H1 (cell line): ENCODE results near the gene RTKN2. TPM values are rescaled to one million over a fixed set of nuclear protein-coding genes. Genes with fewer than 3 reads are reported as not detected.

ENCODE experiments used
- CTCF ChIA-PET: fragments of 300-600 bp; sonication (Branson Sonifier 250); formaldehyde crosslinking; loops from one replicate; lab custom pipeline; 2021; ENCODE audit not compliant: partially characterized antibody; lab: Charles Lee
- POLR2A ChIA-PET: fragments of 300-600 bp; sonication (Branson Sonifier 250); formaldehyde crosslinking; loops from one replicate; lab custom pipeline; 2021; ENCODE audit warnings: inconsistent platforms; ENCODE audit not compliant: partially characterized antibody; lab: Charles Lee
- DNase-seq, 2 experiments: peaks; one replicate each; pipeline versions ENCODE4 v3.0.0 to v3.0.0-alpha.2; 2010 to 2022; ENCODE audit warnings: low spot score in 2 of 2, low read depth in 1 of 2, mixed read lengths in 1 of 2
- FAIRE-seq: peaks from 2 replicates; lab custom pipeline; 2011; peaks lifted over from hg19 to GRCh38; lab: Jason Lieb, UNC
- H2AFZ ChIP-seq: 2 replicates; pipeline ENCODE4 v1.8.1; 2012; ENCODE audit warnings: low read length, inconsistent platforms
- H2AK5ac ChIP-seq: 2 replicates; pipeline ENCODE4 v1.6.1; 2013; ENCODE audit warnings: low read depth, low read length
- H2BK120ac ChIP-seq: replicated peaks from 2 replicates; pipeline ENCODE3; 2013; ENCODE audit warnings: low read depth, low read length, inconsistent platforms
- H2BK12ac ChIP-seq: 2 replicates; pipeline ENCODE4 v1.6.1; 2013; ENCODE audit warnings: low read depth, low read length
- H2BK15ac ChIP-seq: 2 replicates; pipeline ENCODE4 v1.6.1; 2013; ENCODE audit warnings: low read length
- H2BK20ac ChIP-seq: 2 replicates; pipeline ENCODE4 v1.6.1; 2013; ENCODE audit warnings: low read length
- H2BK5ac ChIP-seq: 2 replicates; pipeline ENCODE4 v1.6.1; 2013; ENCODE audit warnings: low read depth, low read length
- H3K14ac ChIP-seq: 2 replicates; pipeline ENCODE4 v1.6.1; 2013; ENCODE audit warnings: inconsistent platforms; ENCODE audit not compliant: insufficient read length
- H3K18ac ChIP-seq: 2 replicates; pipeline ENCODE4 v1.6.1; 2013; ENCODE audit warnings: low read length; ENCODE audit errors: extremely low read depth
- H3K23ac ChIP-seq: 2 replicates; pipeline ENCODE4 v1.6.1; 2013; ENCODE audit warnings: inconsistent platforms; ENCODE audit not compliant: insufficient read length
- H3K23me2 ChIP-seq: 2 replicates; pipeline ENCODE4 v1.6.1; 2013; ENCODE audit warnings: low read depth, low read length
- H3K27ac ChIP-seq: 2 replicates; pipeline ENCODE4 v1.6.1; 2011; ENCODE audit warnings: low read depth, low read length, inconsistent platforms
- H3K27me3 ChIP-seq, 4 experiments: replicated peaks in 1 of 4; 1 replicate in 1 of 4; 2 replicates in 3 of 4; pipeline versions ENCODE4 v1.6.1 to v1.8.1; 2011 to 2013; ENCODE audit warnings: low read length in 3 of 4, mild to moderate bottlenecking in 3 of 4, inconsistent platforms in 2 of 4, mixed read lengths in 2 of 4, moderate library complexity in 1 of 4; ENCODE audit not compliant: control insufficient read depth in 3 of 4, insufficient read depth in 3 of 4; ENCODE audit errors: extremely low read depth in 1 of 4
- H3K36me3 ChIP-seq, 4 experiments: 2 replicates each; pipeline versions ENCODE4 v1.6.1 to v1.8.1; 2011 to 2013; ENCODE audit warnings: mild to moderate bottlenecking in 4 of 4, low read length in 3 of 4, moderate library complexity in 2 of 4, control low read depth in 1 of 4, inconsistent platforms in 1 of 4; ENCODE audit not compliant: insufficient read depth in 4 of 4, control insufficient read depth in 2 of 4
- H3K4ac ChIP-seq: replicated peaks from 2 replicates; pipeline ENCODE3; 2013; ENCODE audit warnings: low read length, low read depth, mixed read lengths, inconsistent platforms; ENCODE audit not compliant: insufficient read length
- H3K4me1 ChIP-seq, 4 experiments: replicated peaks in 1 of 4; 1 replicate in 1 of 4; 2 replicates in 3 of 4; pipeline versions ENCODE4 v1.6.1 to v1.8.1; 2011 to 2013; ENCODE audit warnings: low read length in 3 of 4, inconsistent platforms in 2 of 4, mixed read lengths in 1 of 4; ENCODE audit not compliant: insufficient read depth in 4 of 4, control insufficient read depth in 3 of 4
- H3K4me2 ChIP-seq, 2 experiments: 2 replicates each; pipeline versions ENCODE4 v1.6.1 to v1.8.1; 2011 to 2013; ENCODE audit warnings: low read depth in 2 of 2, low read length in 2 of 2, control low read depth in 1 of 2, inconsistent platforms in 1 of 2, mild to moderate bottlenecking in 1 of 2; ENCODE audit not compliant: insufficient read depth in 1 of 2
- H3K4me3 ChIP-seq, 4 experiments: fragments of 200-600, 300-600 bp in 1 of 4; sonication (generic), shearing (Covaris generic), sonication (Bioruptor Twin) in 1 of 4; 2 replicates each; pipeline versions ENCODE4 v1.5.1 to v1.8.1; 2011 to 2016; ENCODE audit warnings: low read length in 4 of 4, low read depth in 3 of 4, control low read depth in 2 of 4, inconsistent platforms in 2 of 4, mild to moderate bottlenecking in 2 of 4, mixed read lengths in 1 of 4, moderate library complexity in 1 of 4; ENCODE audit not compliant: insufficient read depth in 2 of 4; ENCODE audit errors: extremely low read depth in 1 of 4
- H3K56ac ChIP-seq: replicated peaks from 2 replicates; pipeline ENCODE3; 2013; ENCODE audit warnings: low read depth, mild to moderate bottlenecking, mixed read lengths, low read length, inconsistent platforms; ENCODE audit not compliant: insufficient read length
- H3K79me1 ChIP-seq: 2 replicates; pipeline ENCODE4 v1.6.1; 2013; ENCODE audit warnings: low read depth, low read length, control low read depth
- H3K79me2 ChIP-seq, 2 experiments: 2 replicates each; pipeline versions ENCODE4 v1.6.1 to v1.8.1; 2012 to 2013; ENCODE audit warnings: low read length in 2 of 2, mild to moderate bottlenecking in 2 of 2, inconsistent platforms in 1 of 2; ENCODE audit not compliant: insufficient read depth in 2 of 2, control insufficient read depth in 1 of 2
- H3K9ac ChIP-seq, 4 experiments: replicated peaks in 1 of 4; 1 replicate in 1 of 4; 2 replicates in 3 of 4; pipeline versions ENCODE4 v1.6.1 to v1.8.1; 2011 to 2013; ENCODE audit warnings: low read depth in 3 of 4, low read length in 3 of 4, control low read depth in 2 of 4, mild to moderate bottlenecking in 2 of 4, moderate library complexity in 2 of 4, inconsistent platforms in 1 of 4; ENCODE audit errors: extremely low read depth in 1 of 4
- H3K9me3 ChIP-seq, 2 experiments: 2 replicates each; pipeline versions ENCODE4 v1.6.1 to v1.8.1; 2012 to 2013; ENCODE audit warnings: mild to moderate bottlenecking in 2 of 2, moderate library complexity in 2 of 2, control low read depth in 1 of 2, inconsistent platforms in 1 of 2, low read depth in 1 of 2, low read length in 1 of 2, mixed read lengths in 1 of 2; ENCODE audit not compliant: insufficient read depth in 2 of 2
- H4K20me1 ChIP-seq, 2 experiments: replicated peaks in 1 of 2; 2 replicates each; pipeline versions ENCODE3 to v1.8.1; 2011 to 2013; ENCODE audit warnings: inconsistent platforms in 2 of 2, low read length in 2 of 2, mild to moderate bottlenecking in 1 of 2; ENCODE audit not compliant: insufficient read depth in 2 of 2, control insufficient read depth in 1 of 2
- H4K5ac ChIP-seq: 2 replicates; pipeline ENCODE4 v1.6.1; 2013; ENCODE audit warnings: low read length, low read depth, mixed read lengths, inconsistent platforms; ENCODE audit not compliant: insufficient read length
- H4K8ac ChIP-seq: 2 replicates; pipeline ENCODE4 v1.8.0; 2013; ENCODE audit warnings: mild to moderate bottlenecking, moderate library complexity, low read length, inconsistent platforms; ENCODE audit not compliant: insufficient read depth; ENCODE audit errors: extremely low read depth
- H4K91ac ChIP-seq: replicated peaks from 2 replicates; pipeline ENCODE3; 2013; ENCODE audit warnings: low read length, mixed read lengths, inconsistent platforms; ENCODE audit not compliant: insufficient read length
- KDM4A ChIP-seq: IDR thresholded peaks from one replicate; pipeline ENCODE4 v1.7.1; 2012; ENCODE audit warnings: low read depth, mild to moderate bottlenecking, moderate library complexity, low read length, inconsistent platforms; ENCODE audit not compliant: severe bottlenecking
- polyA plus RNA-seq, 7 experiments: library from polyadenylated mRNA; depleted of rRNA in 3 of 7; stranded (reverse) in 5 of 7; unstranded in 2 of 7; fragments of >200 nt in 5 of 7; fragments of 200-250 nt in 2 of 7; gene quantifications; 1 replicate in 5 of 7; 2 replicates in 1 of 7; 4 replicates in 1 of 7; pipeline versions ENCODE4 v1.2.1 to v1.2.3, GENCODE V29; 2011 to 2013; ENCODE audit warnings: missing spikeins in 2 of 7, mixed read lengths in 2 of 7
- total RNA-seq: library from RNA; stranded (reverse); fragmentation: NEBNext Ultra II Directional; extraction: Animal tissue kit (Norgen Biotek cat#: 25700); gene quantifications from 2 replicates; pipeline ENCODE4 v1.2.1, GENCODE V29; 2021
- TF ChIP-seq, protein P1 (sequence below): IDR thresholded peaks from 2 replicates; pipeline ENCODE4 v1.6.1; 2012; ENCODE audit warnings: low read length, inconsistent platforms

The RTKN2 gene
- total and polyA plus RNA-seq, 2 of the 8 experiments (the other 6 are each of a cell fraction or from before 2014, with no cell fraction given) = 5.1 to 24.6 TPM

DNA sequence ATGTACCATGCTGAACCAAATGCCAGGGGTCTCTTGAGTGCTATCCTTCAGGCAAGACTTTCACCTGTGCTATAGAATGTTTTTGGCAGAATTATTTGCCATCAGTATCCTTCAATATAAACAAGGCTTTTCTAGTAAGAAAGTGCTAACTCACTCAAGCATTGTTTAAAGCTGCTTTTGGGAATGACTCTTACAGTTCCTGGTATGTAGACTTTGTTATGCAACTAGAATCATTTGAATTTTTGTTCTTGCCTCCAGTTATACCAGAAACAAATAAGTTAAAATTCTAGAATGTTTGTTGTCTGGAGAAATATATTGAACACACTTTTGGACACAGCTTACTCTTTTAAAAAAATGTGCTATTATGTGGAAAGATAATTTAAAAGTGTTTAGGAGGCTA lies 39.5 kb upstream of the RTKN2 start:
- Histone ChIP-seq H2BK5ac (no peak overlapping the region), H3K14ac (no peak overlapping the region), H4K8ac (no peak overlapping the region), H3K56ac (no peak overlapping the region), H3K27ac (no peak overlapping the region), H4K91ac (no peak overlapping the region), H2AFZ (no peak overlapping the region), H3K4me3 (no peak overlapping the region), H2AK5ac (no peak overlapping the region), H3K36me3 (no peaks in the 10 kb centered on the region), H3K9me3 (no peaks in the 10 kb centered on the region), H3K23ac (no peak overlapping the region), H3K79me2 (no peaks in the 10 kb centered on the region), H2BK120ac (no peak overlapping the region), H3K23me2 (no peaks in the 10 kb centered on the region), H3K27me3 (no peaks in the 10 kb centered on the region), H2BK12ac (no peak overlapping the region), H3K4me1 (peaks cover 0 to 3% (median 0%) of the 10 kb centered on the region in 4 experiments; a peak in 2 of 7 replicates), H3K79me1 (no peaks in the 10 kb centered on the region), H3K4me2 (no peak overlapping the region), H2BK20ac (no peak overlapping the region), H4K5ac (no peak overlapping the region), H2BK15ac (no peak overlapping the region), H3K9ac (no peak overlapping the region), H3K4ac (no peak overlapping the region), H4K20me1 (no peaks in the 10 kb centered on the region), H3K18ac (no peak overlapping the region)
- CTCF ChIA-PET = interaction anchor here (0.6 to 1.3 kb wide), 2 partner anchors 105 to 130 kb away, joined by 3 read pairs; no protein-coding TSS in a partner anchor
- TF ChIP-seq, protein P1, sequence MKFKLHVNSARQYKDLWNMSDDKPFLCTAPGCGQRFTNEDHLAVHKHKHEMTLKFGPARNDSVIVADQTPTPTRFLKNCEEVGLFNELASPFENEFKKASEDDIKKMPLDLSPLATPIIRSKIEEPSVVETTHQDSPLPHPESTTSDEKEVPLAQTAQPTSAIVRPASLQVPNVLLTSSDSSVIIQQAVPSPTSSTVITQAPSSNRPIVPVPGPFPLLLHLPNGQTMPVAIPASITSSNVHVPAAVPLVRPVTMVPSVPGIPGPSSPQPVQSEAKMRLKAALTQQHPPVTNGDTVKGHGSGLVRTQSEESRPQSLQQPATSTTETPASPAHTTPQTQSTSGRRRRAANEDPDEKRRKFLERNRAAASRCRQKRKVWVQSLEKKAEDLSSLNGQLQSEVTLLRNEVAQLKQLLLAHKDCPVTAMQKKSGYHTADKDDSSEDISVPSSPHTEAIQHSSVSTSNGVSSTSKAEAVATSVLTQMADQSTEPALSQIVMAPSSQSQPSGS = no peak
- no peak for TF ChIP-seq KDM4A
- FAIRE-seq = no peak
- POLR2A ChIA-PET = no interaction called here
- no peak for DNase-seq
